Measurements from ENCODE around the gene PRR5L. TPM values are rescaled to one million over a fixed set of nuclear protein-coding genes. Genes with fewer than 3 reads are reported as not detected.

Gene PRR5L
- total RNA-seq, 1 experiment from 2014 or later: not detected

- no TSS peak for BruUV-seq (replicated peaks)
- Mint-ChIP-seq H3K4me3 (ENCODE audit: unreplicated experiment) (no peak overlapping the region), H3K27me3 (ENCODE audit: insufficient read depth, unreplicated experiment) (peaks cover 10% of the 10 kb centered on the region), H3K27ac (ENCODE audit: unreplicated experiment) (no peak overlapping the region), H3K4me1 (ENCODE audit: low read depth, unreplicated experiment) (no peaks in the 10 kb centered on the region), H3K9me3 (ENCODE audit: unreplicated experiment) (no peaks in the 10 kb centered on the region), H3K36me3 (ENCODE audit: insufficient read depth, unreplicated experiment) (no peaks in the 10 kb centered on the region)
- Histone ChIP-seq H3K27me3 (replicated peaks; ENCODE audit: control insufficient read depth, insufficient read depth, low read length) (no peaks in the 10 kb centered on the region), H3K9me3 (no peaks in the 10 kb centered on the region), H3K4me1 (no peaks in the 10 kb centered on the region), H3K36me3 (ENCODE audit: control insufficient read depth, insufficient read depth, low read length) (no peaks in the 10 kb centered on the region), H3K4me3 (ENCODE audit: low read depth, low read length) (no peak overlapping the region)
- POLR2A ChIA-PET: no interaction called here
- intact Hi-C loops (cut with micrococcal nuclease; ENCODE audit: unreplicated experiment): no loop called here
- no peak for TF ChIP-seq CTCF (IDR thresholded peaks at IDR 0.05; ENCODE audit: insufficient read depth in 1 of 2, low read depth in 1 of 2, low read length in 1 of 2, severe bottlenecking in 1 of 2, unreplicated experiment in 1 of 2)
- peak in 1 of 2 experiments; percentile 10 for DNase-seq
- CTCF ChIA-PET: no interaction called here
Observed at GRCh38 chr11:36333897-36334296, 37.8 kb downstream of the PRR5L start.

GRCh38 chr11:36339888-36340287 is 43.8 kb downstream of the PRR5L start:
- ChIA-PET POLR2A (no interaction called here), CTCF (no interaction called here)
- Mint-ChIP-seq H3K4me1 (ENCODE audit: low read depth, unreplicated experiment) (no peaks in the 10 kb centered on the region), H3K36me3 (ENCODE audit: insufficient read depth, unreplicated experiment) (no peaks in the 10 kb centered on the region), H3K4me3 (ENCODE audit: unreplicated experiment) (no peak overlapping the region), H3K9me3 (ENCODE audit: unreplicated experiment) (no peaks in the 10 kb centered on the region), H3K27ac (ENCODE audit: unreplicated experiment) (no peak overlapping the region), H3K27me3 (ENCODE audit: insufficient read depth, unreplicated experiment) (peaks cover 3% of the 10 kb centered on the region)
- TF ChIP-seq CTCF (IDR thresholded peaks at IDR 0.05; ENCODE audit: insufficient read depth in 1 of 2, low read depth in 1 of 2, low read length in 1 of 2, severe bottlenecking in 1 of 2, unreplicated experiment in 1 of 2): no peak
- Histone ChIP-seq H3K27me3 (replicated peaks; ENCODE audit: control insufficient read depth, insufficient read depth, low read length) (no peaks in the 10 kb centered on the region), H3K36me3 (ENCODE audit: control insufficient read depth, insufficient read depth, low read length) (no peaks in the 10 kb centered on the region), H3K9me3 (no peaks in the 10 kb centered on the region), H3K4me1 (peaks cover 8% of the 10 kb centered on the region), H3K4me3 (ENCODE audit: low read depth, low read length) (no peak overlapping the region)
- BruUV-seq (replicated peaks): no TSS peak
- intact Hi-C loops (cut with micrococcal nuclease; ENCODE audit: unreplicated experiment): no loop called here
- no peak for DNase-seq

- Histone ChIP-seq H3K9me3 (no peaks in the 10 kb centered on the region), H3K4me1 (peaks cover 15% of the 10 kb centered on the region), H3K27me3 (replicated peaks; ENCODE audit: control insufficient read depth, insufficient read depth, low read length) (no peaks in the 10 kb centered on the region), H3K36me3 (ENCODE audit: control insufficient read depth, insufficient read depth, low read length) (no peaks in the 10 kb centered on the region), H3K4me3 (ENCODE audit: low read depth, low read length) (no peak overlapping the region)
- Mint-ChIP-seq H3K27ac (ENCODE audit: unreplicated experiment) (no peak overlapping the region), H3K27me3 (ENCODE audit: insufficient read depth, unreplicated experiment) (peaks cover 3% of the 10 kb centered on the region), H3K4me3 (ENCODE audit: unreplicated experiment) (no peak overlapping the region), H3K9me3 (ENCODE audit: unreplicated experiment) (no peaks in the 10 kb centered on the region), H3K36me3 (ENCODE audit: insufficient read depth, unreplicated experiment) (no peaks in the 10 kb centered on the region), H3K4me1 (ENCODE audit: low read depth, unreplicated experiment) (no peaks in the 10 kb centered on the region)
- intact Hi-C loops (cut with micrococcal nuclease; ENCODE audit: unreplicated experiment): no loop called here
- TF ChIP-seq CTCF (IDR thresholded peaks at IDR 0.05; ENCODE audit: insufficient read depth in 1 of 2, low read depth in 1 of 2, low read length in 1 of 2, severe bottlenecking in 1 of 2, unreplicated experiment in 1 of 2): no peak
- POLR2A ChIA-PET: no interaction called here
- no TSS peak for BruUV-seq (replicated peaks)
- CTCF ChIA-PET: interaction anchor here (1.1 kb wide), 1 partner anchor 152 kb away, joined by 3 read pairs; no protein-coding TSS in a partner anchor
- DNase-seq: no peak
Observed at GRCh38 chr11:36340897-36341296, 44.8 kb downstream of the PRR5L start.
